Parathyroid adenoma (tissue), 2 donors: ENCODE data around the gene PIK3AP1.

Experiments used
- H2AFZ ChIP-seq: fragments of 300-600 bp; sonication (generic); one replicate; pipeline ENCODE4 v1.7.0; 2017; ENCODE audit warnings: antibody characterized with exemption, mild to moderate bottlenecking
- H3K27ac ChIP-seq: fragments of 300-600 bp; sonication (generic); one replicate; pipeline ENCODE4 v1.7.0; 2017
- H3K27me3 ChIP-seq: fragments of 300-600 bp; sonication (generic); one replicate; pipeline ENCODE4 v1.7.0; 2017; ENCODE audit warnings: low read length; ENCODE audit not compliant: control insufficient read depth, insufficient read depth
- H3K36me3 ChIP-seq: fragments of 300-600 bp; sonication (generic); one replicate; pipeline ENCODE4 v1.7.0; 2017; ENCODE audit warnings: low read length; ENCODE audit not compliant: control insufficient read depth, insufficient read depth
- H3K4me1 ChIP-seq: fragments of 300-600 bp; sonication (generic); one replicate; pipeline ENCODE4 v1.7.0; 2017; ENCODE audit warnings: control low read depth
- H3K4me2 ChIP-seq: fragments of 300-600 bp; sonication (generic); one replicate; pipeline ENCODE4 v1.7.0; 2017; ENCODE audit warnings: low read length
- H3K4me3 ChIP-seq: fragments of 300-600 bp; sonication (generic); one replicate; pipeline ENCODE4 v1.7.0; 2017; ENCODE audit warnings: low read depth, low read length
- H3K79me2 ChIP-seq: fragments of 300-600 bp; sonication (generic); one replicate; pipeline ENCODE4 v1.7.0; 2017; ENCODE audit warnings: control low read depth
- H3K9ac ChIP-seq: fragments of 300-600 bp; sonication (generic); one replicate; pipeline ENCODE4 v1.7.0; 2017; ENCODE audit warnings: mild to moderate bottlenecking
- H3K9me3 ChIP-seq: fragments of 300-600 bp; sonication (generic); one replicate; pipeline ENCODE4 v1.7.0; 2017; ENCODE audit warnings: low read length; ENCODE audit not compliant: control insufficient read depth
- CTCF ChIP-seq: fragments of 300-600 bp; sonication (generic); IDR thresholded peaks from one replicate; pipeline ENCODE4 v1.7.0; 2017; ENCODE audit warnings: antibody characterized with exemption, mild to moderate bottlenecking
- donor health status: primary hyperparathyroidism.

PIK3AP1 gene

GRCh38 chr10:96596422-96597407, 123.6 kb downstream of the PIK3AP1 start:
- H3K9me3 ChIP-seq: no peaks in the 10 kb centered on the region
- peaks cover 1% of the 10 kb centered on the region for H3K79me2 ChIP-seq
- H3K36me3 ChIP-seq: no peaks in the 10 kb centered on the region
- no peak for TF ChIP-seq CTCF
- H3K27ac ChIP-seq: no peak overlapping the region
- no peaks in the 10 kb centered on the region for H3K4me1 ChIP-seq
- H3K4me3 ChIP-seq: no peak overlapping the region
- no peak overlapping the region for H3K4me2 ChIP-seq
- no peaks in the 10 kb centered on the region for H3K27me3 ChIP-seq
- no peak overlapping the region for H2AFZ ChIP-seq
- H3K9ac ChIP-seq: no peak overlapping the region

- no peak for TF ChIP-seq CTCF
- Histone ChIP-seq H3K9me3 (no peaks in the 10 kb centered on the region), H3K36me3 (no peaks in the 10 kb centered on the region), H3K9ac (no peak overlapping the region), H3K4me3 (no peak overlapping the region), H3K4me2 (no peak overlapping the region), H3K27me3 (no peaks in the 10 kb centered on the region), H2AFZ (no peak overlapping the region), H3K79me2 (peaks cover 3% of the 10 kb centered on the region), H3K4me1 (no peaks in the 10 kb centered on the region), H3K27ac (no peak overlapping the region)
Observed at GRCh38 chr10:96595741-96596140, 124.6 kb downstream of the PIK3AP1 start.

GRCh38 chr10:96591946-96592345, 128.4 kb downstream of the PIK3AP1 start:
- no peak overlapping the region for H2AFZ ChIP-seq
- TF ChIP-seq CTCF: no peak
- no peaks in the 10 kb centered on the region for H3K27me3 ChIP-seq
- no peak overlapping the region for H3K27ac ChIP-seq
- H3K4me1 ChIP-seq: peaks cover 12% of the 10 kb centered on the region
- no peak overlapping the region for H3K9ac ChIP-seq
- H3K9me3 ChIP-seq: no peaks in the 10 kb centered on the region
- no peak overlapping the region for H3K4me3 ChIP-seq
- no peak overlapping the region for H3K4me2 ChIP-seq
- no peaks in the 10 kb centered on the region for H3K36me3 ChIP-seq
- H3K79me2 ChIP-seq: peaks cover 19% of the 10 kb centered on the region

- peaks cover 35% of the 10 kb centered on the region for H3K79me2 ChIP-seq
- H3K36me3 ChIP-seq: no peaks in the 10 kb centered on the region
- TF ChIP-seq CTCF: no peak
- H3K9ac ChIP-seq: no peak overlapping the region
- no peaks in the 10 kb centered on the region for H3K27me3 ChIP-seq
- H3K4me3 ChIP-seq: no peak overlapping the region
- H3K4me1 ChIP-seq: peaks cover 12% of the 10 kb centered on the region
- H3K9me3 ChIP-seq: no peaks in the 10 kb centered on the region
- no peak overlapping the region for H3K4me2 ChIP-seq
- H3K27ac ChIP-seq: no peak overlapping the region
- peak overlapping the region; percentile 90 for H2AFZ ChIP-seq
Observed at GRCh38 chr10:96588616-96589419, 131.5 kb downstream of the PIK3AP1 start.
